ENCODE data around the gene PIP5K1C.

DNA sequence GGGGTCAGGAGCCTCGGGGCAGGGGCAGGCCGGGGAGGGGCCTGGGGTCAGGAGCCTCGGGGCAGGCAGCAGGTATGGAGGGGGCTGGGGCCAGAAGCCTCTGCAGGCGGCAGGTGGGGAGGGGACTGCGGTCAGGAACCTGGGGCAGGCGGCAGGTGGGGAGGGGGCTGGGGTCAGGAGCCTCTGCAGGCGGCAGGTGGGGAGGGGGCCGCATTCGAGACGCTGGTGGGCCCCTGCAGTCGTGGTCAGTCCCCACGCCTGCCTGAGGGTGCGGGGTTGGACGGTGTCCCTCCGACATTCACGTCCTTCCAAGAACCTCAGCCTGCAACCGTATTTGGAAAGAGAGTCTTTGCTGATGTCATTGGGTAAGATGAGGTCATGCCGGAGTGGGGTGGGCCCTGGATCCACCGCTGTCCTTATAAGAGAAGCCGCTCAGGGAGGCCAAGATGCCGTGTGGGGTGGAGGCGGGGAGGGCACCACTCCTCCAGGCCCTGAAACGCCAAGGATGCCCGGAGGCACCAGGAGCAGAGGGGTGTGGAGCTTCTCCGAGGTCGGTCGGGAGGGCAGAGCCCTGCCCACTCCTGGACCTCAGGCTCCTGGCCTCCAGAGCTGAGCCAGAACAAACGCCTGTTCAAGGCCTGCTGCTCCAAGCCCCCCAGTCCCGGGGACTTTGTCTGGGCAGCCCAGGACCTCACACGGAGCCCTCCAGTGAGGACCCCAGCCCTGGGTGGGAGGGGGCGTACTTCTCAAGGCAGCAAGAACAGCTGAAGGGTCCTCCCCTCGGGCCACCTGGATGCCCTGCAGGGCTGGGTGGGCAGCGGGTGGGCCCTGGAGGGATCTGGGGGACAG lies 30.1 kb downstream of the PIP5K1C start:
- TF ChIP-seq IRF1 (CRISPR knock-in tag; IDR thresholded peaks at IDR 0.05) (no peak), MLX (CRISPR knock-in tag; IDR thresholded peaks at IDR 0.05) (no peak), TCF7 (CRISPR knock-in tag; IDR thresholded peaks at IDR 0.05; ENCODE audit: low read depth) (no peak), ATF2 (CRISPR knock-in tag; IDR thresholded peaks at IDR 0.05; ENCODE audit: borderline replicate concordance, low read depth) (no peak), TEAD1 (CRISPR knock-in tag; IDR thresholded peaks at IDR 0.05) (no peak), ZSCAN18 (CRISPR knock-in tag; IDR thresholded peaks at IDR 0.05) (no peak), PRRX2 (CRISPR knock-in tag; IDR thresholded peaks at IDR 0.05) (no peak)
- TF ChIP-seq, protein P1, sequence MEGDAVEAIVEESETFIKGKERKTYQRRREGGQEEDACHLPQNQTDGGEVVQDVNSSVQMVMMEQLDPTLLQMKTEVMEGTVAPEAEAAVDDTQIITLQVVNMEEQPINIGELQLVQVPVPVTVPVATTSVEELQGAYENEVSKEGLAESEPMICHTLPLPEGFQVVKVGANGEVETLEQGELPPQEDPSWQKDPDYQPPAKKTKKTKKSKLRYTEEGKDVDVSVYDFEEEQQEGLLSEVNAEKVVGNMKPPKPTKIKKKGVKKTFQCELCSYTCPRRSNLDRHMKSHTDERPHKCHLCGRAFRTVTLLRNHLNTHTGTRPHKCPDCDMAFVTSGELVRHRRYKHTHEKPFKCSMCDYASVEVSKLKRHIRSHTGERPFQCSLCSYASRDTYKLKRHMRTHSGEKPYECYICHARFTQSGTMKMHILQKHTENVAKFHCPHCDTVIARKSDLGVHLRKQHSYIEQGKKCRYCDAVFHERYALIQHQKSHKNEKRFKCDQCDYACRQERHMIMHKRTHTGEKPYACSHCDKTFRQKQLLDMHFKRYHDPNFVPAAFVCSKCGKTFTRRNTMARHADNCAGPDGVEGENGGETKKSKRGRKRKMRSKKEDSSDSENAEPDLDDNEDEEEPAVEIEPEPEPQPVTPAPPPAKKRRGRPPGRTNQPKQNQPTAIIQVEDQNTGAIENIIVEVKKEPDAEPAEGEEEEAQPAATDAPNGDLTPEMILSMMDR (IDR thresholded peaks at IDR 0.05): no peak
- TF ChIP-seq, protein P2, sequence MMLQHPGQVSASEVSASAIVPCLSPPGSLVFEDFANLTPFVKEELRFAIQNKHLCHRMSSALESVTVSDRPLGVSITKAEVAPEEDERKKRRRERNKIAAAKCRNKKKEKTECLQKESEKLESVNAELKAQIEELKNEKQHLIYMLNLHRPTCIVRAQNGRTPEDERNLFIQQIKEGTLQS (CRISPR knock-in tag; conservative IDR thresholded peaks at IDR 0.05): no peak
- TF ChIP-seq, protein P3, sequence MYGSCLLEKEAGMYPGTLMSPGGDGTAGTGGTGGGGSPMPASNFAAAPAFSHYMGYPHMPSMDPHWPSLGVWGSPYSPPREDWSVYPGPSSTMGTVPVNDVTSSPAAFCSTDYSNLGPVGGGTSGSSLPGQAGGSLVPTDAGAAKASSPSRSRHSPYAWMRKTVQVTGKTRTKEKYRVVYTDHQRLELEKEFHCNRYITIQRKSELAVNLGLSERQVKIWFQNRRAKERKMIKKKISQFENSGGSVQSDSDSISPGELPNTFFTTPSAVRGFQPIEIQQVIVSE (CRISPR knock-in tag; IDR thresholded peaks at IDR 0.05; ENCODE audit: borderline replicate concordance): no peak
